HG03159 (cell line): Measurements from ENCODE around the gene IGFLR1.
A peak's percentile ranks its signal among the peaks of the same experiment; 100 is the strongest.
"Not testable (repeated sequence)": the region's sequence is repeated elsewhere in the genome, so short reads cannot be mapped to it uniquely, and the experiment has no call there.

ENCODE experiments used
- ATAC-seq: cut with Tn5 transposase; IDR thresholded peaks from one replicate; pipeline ENCODE4 v1.9.1; 2021; ENCODE audit warnings: mild to moderate bottlenecking, moderate library complexity; ENCODE audit not compliant: unreplicated experiment

IGFLR1 gene

GRCh38 chr19:35777086-35777841 is 35.0 kb upstream of the IGFLR1 start:
- no peak for ATAC-seq

- ATAC-seq, result no peak
Observed at GRCh38 chr19:35776102-35776788, 34.0 kb upstream of the IGFLR1 start.

- peak; percentile 86 for ATAC-seq
Observed at GRCh38 chr19:35775298-35776101, 33.2 kb upstream of the IGFLR1 start, which contains the start of gene ARHGAP33. Gene ARHGAP33 (plus strand): TSS chr19:35775564. CDS start chr19:35775659, 95 bp downstream.

- no peak for ATAC-seq
Observed at GRCh38 chr19:35775046-35775297, 32.7 kb upstream of the IGFLR1 start.

GRCh38 chr19:35774274-35775045 is 32.2 kb upstream of the IGFLR1 start:
- ATAC-seq, result no peak

- ATAC-seq, result no peak
Observed at GRCh38 chr19:35773020-35773806, 31.0 kb upstream of the IGFLR1 start.

GRCh38 chr19:35772362-35772761 is 30.1 kb upstream of the IGFLR1 start:
- ATAC-seq, result not testable (repeated sequence)

- no peak for ATAC-seq
Observed at GRCh38 chr19:35768082-35768421, 25.8 kb upstream of the IGFLR1 start.

GRCh38 chr19:35767288-35768081 is 25.2 kb upstream of the IGFLR1 start:
- ATAC-seq, result no peak

- no peak for ATAC-seq
Observed at GRCh38 chr19:35766571-35767104, 24.4 kb upstream of the IGFLR1 start.

- ATAC-seq, result no peak
Observed at GRCh38 chr19:35764432-35765315, 22.4 kb upstream of the IGFLR1 start.

- ATAC-seq, result no peak
Observed at GRCh38 chr19:35760711-35761349, 18.6 kb upstream of the IGFLR1 start.

- no peak for ATAC-seq
Observed at GRCh38 chr19:35759697-35760096, 17.4 kb upstream of the IGFLR1 start.

- ATAC-seq, result peak; percentile 93
Observed at GRCh38 chr19:35757749-35758608, 15.7 kb upstream of the IGFLR1 start, which contains the start of gene PROSER3. Gene PROSER3 (plus strand): TSS chr19:35758176. CDS start chr19:35758216, 40 bp downstream.

GRCh38 chr19:35757231-35757748 is 15.0 kb upstream of the IGFLR1 start:
- ATAC-seq, result no peak
